Activated CD4-positive, CD25-positive, alpha-beta regulatory T cell (primary cell): ENCODE measurements around the gene AUH.

Source experiments
- DNase-seq, 4 experiments: peaks; one replicate each; lab custom pipeline; 2025; lab: John Stamatoyannopoulos, UW

AUH gene

GRCh38 chr9:91188719-91189590 lies 172.8 kb downstream of the AUH start:
- no peak for DNase-seq

GRCh38 chr9:91187965-91188344 lies 173.8 kb downstream of the AUH start:
- no peak for DNase-seq

- no peak for DNase-seq
Observed at GRCh38 chr9:91187311-91187964, 174.3 kb downstream of the AUH start.

- no peak for DNase-seq
Observed at GRCh38 chr9:91186632-91187108, 175.0 kb downstream of the AUH start.

GRCh38 chr9:91185193-91185886 lies 176.4 kb downstream of the AUH start:
- DNase-seq: no peak

- no peak for DNase-seq
Observed at GRCh38 chr9:91182429-91183225, 179.1 kb downstream of the AUH start.

- DNase-seq: no peak
Observed at GRCh38 chr9:91181541-91181940, 180.2 kb downstream of the AUH start.

- no peak for DNase-seq
Observed at GRCh38 chr9:91180930-91181268, 180.8 kb downstream of the AUH start.

GRCh38 chr9:91180240-91180929 lies 181.3 kb downstream of the AUH start:
- no peak for DNase-seq

- no peak for DNase-seq
Observed at GRCh38 chr9:91179237-91180138, 182.2 kb downstream of the AUH start.

GRCh38 chr9:91178281-91179236 lies 183.2 kb downstream of the AUH start:
- no peak for DNase-seq

GRCh38 chr9:91177661-91178280 lies 183.9 kb downstream of the AUH start:
- DNase-seq: no peak

GRCh38 chr9:91177081-91177480 lies 184.6 kb downstream of the AUH start:
- DNase-seq: no peak

GRCh38 chr9:91176426-91176825 lies 185.3 kb downstream of the AUH start:
- DNase-seq: no peak

GRCh38 chr9:91174772-91175171 lies 186.9 kb downstream of the AUH start:
- DNase-seq: no peak

GRCh38 chr9:91172329-91172728 lies 189.4 kb downstream of the AUH start:
- no peak for DNase-seq

- no peak for DNase-seq
Observed at GRCh38 chr9:91170951-91171350, 190.8 kb downstream of the AUH start.

GRCh38 chr9:91166796-91167366 lies 194.8 kb downstream of the AUH start:
- DNase-seq: no peak
